GM23338 (cell line): Measurements from ENCODE around the gene SORCS2.

Experiments
- EZH2 ChIP-seq: fragments of 200-600 bp; sonication (generic); IDR thresholded peaks from one replicate; pipeline ENCODE4 v1.8.0; 2017; ENCODE audit warnings: antibody characterized with exemption, mild to moderate bottlenecking, low read depth; ENCODE audit not compliant: unreplicated experiment
- EZH2phosphoT487 ChIP-seq: fragments of 200-600 bp; sonication (generic); IDR thresholded peaks from one replicate; pipeline ENCODE4 v1.8.1; 2018; ENCODE audit warnings: antibody characterized with exemption; ENCODE audit not compliant: unreplicated experiment
- JUNB ChIP-seq: IDR thresholded peaks from one replicate; pipeline ENCODE4 v1.6.1; 2016; ENCODE audit warnings: antibody characterized with exemption; ENCODE audit not compliant: unreplicated experiment
- POLR2AphosphoS5 ChIP-seq: IDR thresholded peaks from 2 replicates; pipeline ENCODE4 v1.6.1; 2016; ENCODE audit warnings: antibody characterized with exemption, low read depth
- ZNF114 ChIP-seq: fragments of 250-450 bp; sonication (Bioruptor Pico); IDR thresholded peaks from 2 replicates; pipeline ENCODE4 v1.5.0; 2020; ENCODE audit warnings: mild to moderate bottlenecking, moderate library complexity
- TF ChIP-seq, protein P1 (sequence below), 2 experiments: fragments of 200-600 bp in 1 of 2; sonication (generic) in 1 of 2; conservative IDR thresholded peaks; 2 replicates each; pipeline versions ENCODE4 v1.5.1 to v1.6.1; 2016 to 2017; ENCODE audit warnings: antibody characterized with exemption in 2 of 2, low read depth in 2 of 2, mild to moderate bottlenecking in 2 of 2, moderate library complexity in 1 of 2
- TF ChIP-seq, protein P2 (sequence below): IDR thresholded peaks from one replicate; pipeline ENCODE4 v1.6.1; 2018; ENCODE audit warnings: antibody characterized with exemption; ENCODE audit not compliant: unreplicated experiment
- TF ChIP-seq, protein P3 (sequence below): IDR thresholded peaks from 2 replicates; pipeline ENCODE4 v1.6.1; 2016; ENCODE audit warnings: antibody characterized with exemption

DNA sequence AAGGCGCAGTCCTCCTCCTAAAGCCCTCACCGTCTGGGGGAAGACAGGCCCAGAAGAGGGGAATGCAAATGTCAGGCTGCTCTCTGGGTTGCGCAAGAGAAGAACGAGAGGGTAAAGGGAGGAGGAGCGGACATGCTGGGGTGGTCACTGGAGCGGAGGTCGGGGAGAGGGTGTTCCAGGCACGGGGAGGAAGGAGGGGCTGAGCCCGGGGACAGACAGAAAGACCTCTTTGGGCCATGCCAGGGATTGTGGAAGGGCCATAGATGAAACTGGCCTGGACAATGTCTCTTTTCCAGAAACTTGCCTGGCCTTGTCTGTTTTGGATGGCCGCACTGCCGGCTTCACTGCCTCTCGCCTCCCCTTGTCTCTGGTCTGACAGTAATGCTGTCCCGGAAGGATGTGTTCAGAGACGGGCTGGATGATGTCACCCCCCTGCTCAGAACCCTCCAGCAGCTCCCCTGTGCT, 121.0 kb downstream of the SORCS2 start:
- TF ChIP-seq, protein P1, sequence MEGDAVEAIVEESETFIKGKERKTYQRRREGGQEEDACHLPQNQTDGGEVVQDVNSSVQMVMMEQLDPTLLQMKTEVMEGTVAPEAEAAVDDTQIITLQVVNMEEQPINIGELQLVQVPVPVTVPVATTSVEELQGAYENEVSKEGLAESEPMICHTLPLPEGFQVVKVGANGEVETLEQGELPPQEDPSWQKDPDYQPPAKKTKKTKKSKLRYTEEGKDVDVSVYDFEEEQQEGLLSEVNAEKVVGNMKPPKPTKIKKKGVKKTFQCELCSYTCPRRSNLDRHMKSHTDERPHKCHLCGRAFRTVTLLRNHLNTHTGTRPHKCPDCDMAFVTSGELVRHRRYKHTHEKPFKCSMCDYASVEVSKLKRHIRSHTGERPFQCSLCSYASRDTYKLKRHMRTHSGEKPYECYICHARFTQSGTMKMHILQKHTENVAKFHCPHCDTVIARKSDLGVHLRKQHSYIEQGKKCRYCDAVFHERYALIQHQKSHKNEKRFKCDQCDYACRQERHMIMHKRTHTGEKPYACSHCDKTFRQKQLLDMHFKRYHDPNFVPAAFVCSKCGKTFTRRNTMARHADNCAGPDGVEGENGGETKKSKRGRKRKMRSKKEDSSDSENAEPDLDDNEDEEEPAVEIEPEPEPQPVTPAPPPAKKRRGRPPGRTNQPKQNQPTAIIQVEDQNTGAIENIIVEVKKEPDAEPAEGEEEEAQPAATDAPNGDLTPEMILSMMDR (conservative IDR thresholded peaks at IDR 0.05; ENCODE audit: low read depth in 2 of 2): no peak
- TF ChIP-seq, protein P2, sequence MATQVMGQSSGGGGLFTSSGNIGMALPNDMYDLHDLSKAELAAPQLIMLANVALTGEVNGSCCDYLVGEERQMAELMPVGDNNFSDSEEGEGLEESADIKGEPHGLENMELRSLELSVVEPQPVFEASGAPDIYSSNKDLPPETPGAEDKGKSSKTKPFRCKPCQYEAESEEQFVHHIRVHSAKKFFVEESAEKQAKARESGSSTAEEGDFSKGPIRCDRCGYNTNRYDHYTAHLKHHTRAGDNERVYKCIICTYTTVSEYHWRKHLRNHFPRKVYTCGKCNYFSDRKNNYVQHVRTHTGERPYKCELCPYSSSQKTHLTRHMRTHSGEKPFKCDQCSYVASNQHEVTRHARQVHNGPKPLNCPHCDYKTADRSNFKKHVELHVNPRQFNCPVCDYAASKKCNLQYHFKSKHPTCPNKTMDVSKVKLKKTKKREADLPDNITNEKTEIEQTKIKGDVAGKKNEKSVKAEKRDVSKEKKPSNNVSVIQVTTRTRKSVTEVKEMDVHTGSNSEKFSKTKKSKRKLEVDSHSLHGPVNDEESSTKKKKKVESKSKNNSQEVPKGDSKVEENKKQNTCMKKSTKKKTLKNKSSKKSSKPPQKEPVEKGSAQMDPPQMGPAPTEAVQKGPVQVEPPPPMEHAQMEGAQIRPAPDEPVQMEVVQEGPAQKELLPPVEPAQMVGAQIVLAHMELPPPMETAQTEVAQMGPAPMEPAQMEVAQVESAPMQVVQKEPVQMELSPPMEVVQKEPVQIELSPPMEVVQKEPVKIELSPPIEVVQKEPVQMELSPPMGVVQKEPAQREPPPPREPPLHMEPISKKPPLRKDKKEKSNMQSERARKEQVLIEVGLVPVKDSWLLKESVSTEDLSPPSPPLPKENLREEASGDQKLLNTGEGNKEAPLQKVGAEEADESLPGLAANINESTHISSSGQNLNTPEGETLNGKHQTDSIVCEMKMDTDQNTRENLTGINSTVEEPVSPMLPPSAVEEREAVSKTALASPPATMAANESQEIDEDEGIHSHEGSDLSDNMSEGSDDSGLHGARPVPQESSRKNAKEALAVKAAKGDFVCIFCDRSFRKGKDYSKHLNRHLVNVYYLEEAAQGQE: no peak
- TF ChIP-seq POLR2AphosphoS5 (no peak), EZH2 (no peak), EZH2phosphoT487 (no peak), JUNB (no peak), ZNF114 (no peak)
- TF ChIP-seq, protein P3, sequence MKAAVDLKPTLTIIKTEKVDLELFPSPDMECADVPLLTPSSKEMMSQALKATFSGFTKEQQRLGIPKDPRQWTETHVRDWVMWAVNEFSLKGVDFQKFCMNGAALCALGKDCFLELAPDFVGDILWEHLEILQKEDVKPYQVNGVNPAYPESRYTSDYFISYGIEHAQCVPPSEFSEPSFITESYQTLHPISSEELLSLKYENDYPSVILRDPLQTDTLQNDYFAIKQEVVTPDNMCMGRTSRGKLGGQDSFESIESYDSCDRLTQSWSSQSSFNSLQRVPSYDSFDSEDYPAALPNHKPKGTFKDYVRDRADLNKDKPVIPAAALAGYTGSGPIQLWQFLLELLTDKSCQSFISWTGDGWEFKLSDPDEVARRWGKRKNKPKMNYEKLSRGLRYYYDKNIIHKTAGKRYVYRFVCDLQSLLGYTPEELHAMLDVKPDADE: no peak
